ENCODE data around the gene SLIT1.

Gene SLIT1

DNA sequence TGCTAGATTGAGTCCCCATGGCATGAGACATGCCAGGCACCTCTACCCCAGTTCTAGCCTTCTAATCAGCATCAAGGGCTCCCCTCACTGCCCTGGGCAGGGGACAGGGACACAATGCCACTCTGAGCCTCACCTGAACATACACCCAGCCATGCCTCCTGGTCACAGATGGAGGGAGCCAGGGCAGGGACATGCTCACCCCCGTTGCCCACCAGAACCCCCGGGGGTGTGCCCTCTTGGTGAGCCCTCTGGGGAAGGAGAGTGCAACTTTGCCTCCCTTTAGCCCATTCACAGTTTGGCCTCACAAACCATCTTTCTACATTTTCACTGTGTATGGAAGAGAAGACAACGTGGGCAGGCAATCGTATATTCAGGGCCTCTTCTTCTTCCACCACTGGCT is 186.4 kb downstream of the SLIT1 start:
- TF ChIP-seq, protein P1, sequence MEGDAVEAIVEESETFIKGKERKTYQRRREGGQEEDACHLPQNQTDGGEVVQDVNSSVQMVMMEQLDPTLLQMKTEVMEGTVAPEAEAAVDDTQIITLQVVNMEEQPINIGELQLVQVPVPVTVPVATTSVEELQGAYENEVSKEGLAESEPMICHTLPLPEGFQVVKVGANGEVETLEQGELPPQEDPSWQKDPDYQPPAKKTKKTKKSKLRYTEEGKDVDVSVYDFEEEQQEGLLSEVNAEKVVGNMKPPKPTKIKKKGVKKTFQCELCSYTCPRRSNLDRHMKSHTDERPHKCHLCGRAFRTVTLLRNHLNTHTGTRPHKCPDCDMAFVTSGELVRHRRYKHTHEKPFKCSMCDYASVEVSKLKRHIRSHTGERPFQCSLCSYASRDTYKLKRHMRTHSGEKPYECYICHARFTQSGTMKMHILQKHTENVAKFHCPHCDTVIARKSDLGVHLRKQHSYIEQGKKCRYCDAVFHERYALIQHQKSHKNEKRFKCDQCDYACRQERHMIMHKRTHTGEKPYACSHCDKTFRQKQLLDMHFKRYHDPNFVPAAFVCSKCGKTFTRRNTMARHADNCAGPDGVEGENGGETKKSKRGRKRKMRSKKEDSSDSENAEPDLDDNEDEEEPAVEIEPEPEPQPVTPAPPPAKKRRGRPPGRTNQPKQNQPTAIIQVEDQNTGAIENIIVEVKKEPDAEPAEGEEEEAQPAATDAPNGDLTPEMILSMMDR (IDR thresholded peaks at IDR 0.05; ENCODE audit: extremely low read depth, missing control alignments) = no peak
- DNase-seq (ENCODE audit: low spot score) = no peak

DNA sequence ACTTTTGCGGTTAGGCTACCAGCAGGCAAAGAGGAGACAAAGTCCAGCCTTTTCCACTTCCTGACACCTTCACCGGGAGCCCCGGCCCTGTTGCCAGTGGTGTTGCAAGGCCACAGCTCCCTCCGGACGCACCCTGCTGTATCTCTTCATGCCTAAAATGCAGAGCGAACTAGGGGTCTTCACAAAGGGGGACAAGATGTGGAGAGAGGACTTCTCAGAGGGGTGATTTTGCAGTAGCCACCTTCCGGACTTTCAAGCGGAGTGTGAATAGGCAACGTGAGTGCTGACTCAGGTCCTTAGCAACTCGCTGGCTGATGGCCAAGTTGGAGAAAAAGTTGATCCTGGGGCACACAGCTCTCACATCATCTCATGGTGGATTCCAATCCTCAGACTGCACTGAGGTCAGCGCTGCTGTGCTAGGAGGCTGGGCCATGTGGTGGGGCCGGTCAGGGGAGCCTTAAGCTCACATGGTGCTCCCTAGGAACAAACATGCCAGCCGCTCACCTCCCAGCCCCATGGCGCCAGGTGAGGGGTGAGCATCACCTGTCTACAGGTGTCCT is 187.3 kb downstream of the SLIT1 start:
- DNase-seq (ENCODE audit: low spot score) = no peak
- TF ChIP-seq, protein P1 (IDR thresholded peaks at IDR 0.05; ENCODE audit: extremely low read depth, missing control alignments) = no peak

DNA sequence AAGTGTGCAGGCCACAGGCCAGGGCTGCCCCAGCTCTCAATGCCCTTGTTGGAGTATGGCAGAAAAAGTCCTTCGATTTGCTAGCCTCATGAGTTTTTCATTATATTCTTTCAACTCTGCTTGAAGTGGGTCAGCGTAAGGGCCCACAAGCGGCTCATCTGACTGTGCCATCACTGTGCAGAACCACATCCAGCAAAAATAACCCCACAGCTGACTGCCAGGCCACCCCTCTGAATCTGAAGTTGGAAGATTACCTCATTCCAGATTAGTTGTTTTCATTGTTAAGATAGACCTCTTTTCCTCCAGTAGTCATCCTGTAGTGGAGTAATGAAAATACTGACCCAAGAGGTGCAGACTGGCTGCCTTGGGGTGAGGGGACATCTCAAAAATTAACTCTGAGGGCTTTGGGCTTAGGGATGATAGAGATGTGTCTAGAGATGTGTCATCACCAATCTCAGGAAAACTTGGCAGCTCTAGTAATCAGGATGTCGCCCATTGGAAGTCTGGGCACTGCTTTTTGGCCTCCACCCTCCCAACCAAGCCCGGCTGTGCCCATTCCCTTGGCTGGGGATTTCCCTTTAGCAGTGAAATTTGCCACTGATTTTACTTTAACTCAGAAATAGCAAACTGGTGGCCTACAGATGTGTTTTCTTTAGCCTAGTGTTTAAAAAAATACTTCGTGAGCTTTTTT is 189.3 kb downstream of the SLIT1 start:
- TF ChIP-seq, protein P1 (IDR thresholded peaks at IDR 0.05; ENCODE audit: extremely low read depth, missing control alignments) = no peak
- no peak for DNase-seq (ENCODE audit: low spot score)

GRCh38 chr10:96995851-96996250 is 189.9 kb downstream of the SLIT1 start:
- no peak for DNase-seq (ENCODE audit: low spot score)

GRCh38 chr10:96992721-96993120 is 193.0 kb downstream of the SLIT1 start:
- TF ChIP-seq, protein P1 (IDR thresholded peaks at IDR 0.05; ENCODE audit: extremely low read depth, missing control alignments) = no peak
- DNase-seq (ENCODE audit: low spot score) = peak; percentile 62

More at GRCh38 chr10:96995851-96996250, 189.9 kb downstream of the SLIT1 start:
- TF ChIP-seq, protein P1 (IDR thresholded peaks at IDR 0.05; ENCODE audit: extremely low read depth, missing control alignments) = no peak

DNA sequence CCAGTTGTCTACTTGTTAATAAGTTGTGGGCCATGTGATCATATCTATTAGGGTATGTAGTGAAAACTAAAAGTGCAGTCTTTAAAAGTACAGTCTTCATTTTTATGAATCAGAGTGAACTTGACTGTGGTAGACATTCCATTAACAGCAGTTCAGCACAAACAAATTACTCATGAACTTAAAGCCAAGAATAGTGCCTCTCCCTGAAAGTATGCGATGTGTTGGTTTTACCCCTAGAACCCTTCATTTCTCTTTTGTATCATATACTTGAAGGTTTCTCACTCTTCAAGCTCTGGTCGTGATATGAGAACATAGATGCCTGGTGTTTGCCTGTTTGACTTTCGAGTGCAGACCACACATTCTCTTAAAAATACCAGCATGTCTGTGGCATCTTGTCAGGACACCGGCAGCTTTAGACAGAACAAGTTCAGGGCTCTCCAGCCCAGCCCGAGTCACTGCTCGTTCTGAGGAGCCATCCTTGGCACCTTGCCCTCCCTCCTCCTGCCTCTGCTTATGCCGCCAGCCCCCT is 194.4 kb downstream of the SLIT1 start:
- TF ChIP-seq, protein P1 (IDR thresholded peaks at IDR 0.05; ENCODE audit: extremely low read depth, missing control alignments) = no peak
- no peak for DNase-seq (ENCODE audit: low spot score)

GRCh38 chr10:96988426-96988825 is 197.3 kb downstream of the SLIT1 start:
- no peak for DNase-seq (ENCODE audit: low spot score)
- TF ChIP-seq, protein P1 (IDR thresholded peaks at IDR 0.05; ENCODE audit: extremely low read depth, missing control alignments) = no peak
